ENCODE results near the gene AUTS2. TPM values are rescaled to one million over a fixed set of nuclear protein-coding genes. Genes with fewer than 3 reads are reported as not detected.

Gene AUTS2
- total and polyA plus RNA-seq, 2 experiments from 2014 or later: 32.0 to 91.0 TPM

- peaks cover 4% of the 10 kb centered on the region; the same call in 2 of the 3 replicates for H3K9me3 Mint-ChIP-seq
- Histone ChIP-seq H3K4me1 (ENCODE audit: insufficient read depth) (no peaks in the 10 kb centered on the region), H4K20me1 (replicated peaks; ENCODE audit: insufficient read depth) (no peaks in the 10 kb centered on the region), H3F3A (replicated peaks; ENCODE audit: low read depth) (no peaks in the 10 kb centered on the region), H3K9me2 (ENCODE audit: insufficient read depth) (0 out of 2 replicates have a peak, but pooled peaks cover 5% of the 10 kb centered on the region), H3K27me3 (ENCODE audit: insufficient read depth) (no peaks in the 10 kb centered on the region), H3K79me2 (replicated peaks; ENCODE audit: insufficient read depth) (no peaks in the 10 kb centered on the region), H2AFZ (no peak overlapping the region), H3K36me3 (ENCODE audit: insufficient read depth) (no peaks in the 10 kb centered on the region), H3K4me3 (no peak overlapping the region), H3K4me2 (no peak overlapping the region), H3K27ac (ENCODE audit: low read depth) (no peak overlapping the region)
- H3K4me1 Mint-ChIP-seq: peaks cover 4% of the 10 kb centered on the region
- TF ChIP-seq POLR2AphosphoS5 (IDR thresholded peaks at IDR 0.05; ENCODE audit: low read depth): no peak
- TF ChIP-seq EZH2phosphoT487 (IDR thresholded peaks at IDR 0.05; ENCODE audit: unreplicated experiment): no peak
- TF ChIP-seq JUNB (IDR thresholded peaks at IDR 0.05; ENCODE audit: unreplicated experiment): no peak
- no peak for TF ChIP-seq ZNF331 (CRISPR knock-in tag; IDR thresholded peaks at IDR 0.05; ENCODE audit: low read depth)
- TF ChIP-seq NANOG (IDR thresholded peaks at IDR 0.05; ENCODE audit: borderline replicate concordance): no peak
- TF ChIP-seq ZNF462 (CRISPR knock-in tag; IDR thresholded peaks at IDR 0.05): no peak
- no peak for TF ChIP-seq ETS1 (IDR thresholded peaks at IDR 0.05)
- TF ChIP-seq CTCF (conservative IDR thresholded peaks at IDR 0.05; ENCODE audit: low read depth in 2 of 2): no peak
- TF ChIP-seq ZNF114 (CRISPR knock-in tag; IDR thresholded peaks at IDR 0.05): no peak
- TF ChIP-seq EZH2 (IDR thresholded peaks at IDR 0.05; ENCODE audit: low read depth, unreplicated experiment): no peak
- TF ChIP-seq REST (IDR thresholded peaks at IDR 0.05; ENCODE audit: unreplicated experiment): no peak
- TF ChIP-seq STAT1 (IDR thresholded peaks at IDR 0.05; ENCODE audit: unreplicated experiment): no peak
- no peaks in the 10 kb centered on the region for H3K36me3 Mint-ChIP-seq (ENCODE audit: low read depth)
- no peaks in the 10 kb centered on the region for H3K27me3 Mint-ChIP-seq (ENCODE audit: insufficient read depth, low read depth, poor library complexity)
- H3K27ac Mint-ChIP-seq: no peak overlapping the region
- no peak overlapping the region for H3K4me3 Mint-ChIP-seq
- ATAC-seq (no peak), DNase-seq (ENCODE audit: low spot score) (no peak)
Observed at GRCh38 chr7:70487886-70488285, 889.6 kb downstream of the AUTS2 start.

Measured in GM23338 (cell line).